Measurements from ENCODE around the gene OR51S1.
"Not testable (repeated sequence)": the region's sequence is repeated elsewhere in the genome, so short reads cannot be mapped to it uniquely, and the experiment has no call there.

Gene OR51S1

GRCh38 chr11:4801316-4801715 is 47.7 kb downstream of the OR51S1 start:
- not testable (repeated sequence) for DNase-seq

DNA sequence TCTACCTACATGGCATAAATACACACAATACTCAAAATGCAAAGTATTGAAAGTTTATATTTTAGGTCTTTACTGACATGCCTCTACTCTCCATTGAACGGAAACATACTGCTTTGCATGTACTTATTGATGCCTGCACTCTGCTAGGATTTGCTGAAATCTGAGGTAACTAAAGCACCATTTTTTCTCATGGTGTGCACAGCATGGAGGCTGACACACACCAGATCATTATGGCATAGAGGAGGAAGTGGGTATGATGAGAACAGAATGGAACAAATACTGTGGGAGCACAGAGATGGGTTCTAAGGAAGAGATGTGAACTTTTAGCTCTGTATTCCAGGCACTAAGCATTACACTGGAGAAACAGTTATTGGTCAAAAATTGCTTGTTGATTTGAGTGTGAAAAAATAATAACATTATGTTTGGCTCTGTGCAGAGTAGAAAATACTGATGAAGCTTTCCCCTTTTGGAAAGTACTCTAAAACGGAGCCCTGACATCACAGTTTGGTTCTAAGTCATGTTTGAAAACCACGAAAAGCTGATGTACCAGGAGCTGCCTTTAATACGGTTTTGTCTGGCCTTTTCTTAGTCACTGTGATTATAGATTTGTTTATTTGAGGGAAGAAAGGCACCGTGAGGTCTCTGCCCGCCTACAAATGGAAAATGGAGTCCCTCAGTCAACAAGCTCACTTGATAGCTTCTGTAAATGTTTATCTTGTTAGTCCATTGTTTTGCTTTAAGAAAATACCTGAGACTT is 50.4 kb downstream of the OR51S1 start:
- no peak for DNase-seq
